ENCODE data around the gene STK32B.
"Not testable (repeated sequence)": the region's sequence is repeated elsewhere in the genome, so short reads cannot be mapped to it uniquely, and the experiment has no call there.

The STK32B gene

GRCh38 chr4:5278213-5278612, 226.9 kb downstream of the STK32B start:
- no peak for DNase-seq

- DNase-seq: not testable (repeated sequence)
Measured at GRCh38 chr4:5280069-5280468, 228.8 kb downstream of the STK32B start.

- DNase-seq: no peak
Measured at GRCh38 chr4:5280828-5281227, 229.5 kb downstream of the STK32B start.

GRCh38 chr4:5283837-5284236, 232.6 kb downstream of the STK32B start:
- no peak for DNase-seq

GRCh38 chr4:5284517-5284916, 233.2 kb downstream of the STK32B start:
- DNase-seq: no peak

GRCh38 chr4:5292101-5292500, 240.8 kb downstream of the STK32B start:
- DNase-seq: no peak

- DNase-seq: not testable (repeated sequence)
Measured at GRCh38 chr4:5298000-5298787, 246.9 kb downstream of the STK32B start.

GRCh38 chr4:5300283-5300682, 249.0 kb downstream of the STK32B start:
- no peak for DNase-seq

- no peak for DNase-seq
Measured at GRCh38 chr4:5307928-5308327, 256.6 kb downstream of the STK32B start.

GRCh38 chr4:5322321-5322720, 271.0 kb downstream of the STK32B start:
- no peak for DNase-seq

- no peak for DNase-seq
Measured at GRCh38 chr4:5330339-5330989, 279.2 kb downstream of the STK32B start.

- DNase-seq: no peak
Measured at GRCh38 chr4:5337731-5338130, 286.5 kb downstream of the STK32B start.

- no peak for DNase-seq
Measured at GRCh38 chr4:5338531-5338930, 287.3 kb downstream of the STK32B start.

- DNase-seq: no peak
Measured at GRCh38 chr4:5340991-5341451, 289.7 kb downstream of the STK32B start.

- DNase-seq: no peak
Measured at GRCh38 chr4:5341526-5341925, 290.2 kb downstream of the STK32B start.

- no peak for DNase-seq
Measured at GRCh38 chr4:5355846-5356245, 304.6 kb downstream of the STK32B start.

- no peak for DNase-seq
Measured at GRCh38 chr4:5357870-5358269, 306.6 kb downstream of the STK32B start.

- DNase-seq: no peak
Measured at GRCh38 chr4:5361968-5362367, 310.7 kb downstream of the STK32B start.

GRCh38 chr4:5364406-5364805, 313.1 kb downstream of the STK32B start:
- no peak for DNase-seq

GRCh38 chr4:5365071-5366008, 314.1 kb downstream of the STK32B start:
- no peak for DNase-seq

- DNase-seq: no peak
Measured at GRCh38 chr4:5366009-5366386, 314.7 kb downstream of the STK32B start.

GRCh38 chr4:5366421-5366820, 315.1 kb downstream of the STK32B start:
- no peak for DNase-seq

- no peak for DNase-seq
Measured at GRCh38 chr4:5368426-5368825, 317.1 kb downstream of the STK32B start.
